NCI-H2107 treated with DMSO at 0.1 percent for 48 hours (cell line): ENCODE measurements around the gene OR1D2.
"Not testable (repeated sequence)": the region's sequence is repeated elsewhere in the genome, so short reads cannot be mapped to it uniquely, and the experiment has no call there.

ENCODE experiments used
- DNase-seq: peaks from one replicate; lab custom pipeline; 2025; ENCODE audit not compliant: unreplicated experiment; lab: John Stamatoyannopoulos, UW

Gene OR1D2, protein sequence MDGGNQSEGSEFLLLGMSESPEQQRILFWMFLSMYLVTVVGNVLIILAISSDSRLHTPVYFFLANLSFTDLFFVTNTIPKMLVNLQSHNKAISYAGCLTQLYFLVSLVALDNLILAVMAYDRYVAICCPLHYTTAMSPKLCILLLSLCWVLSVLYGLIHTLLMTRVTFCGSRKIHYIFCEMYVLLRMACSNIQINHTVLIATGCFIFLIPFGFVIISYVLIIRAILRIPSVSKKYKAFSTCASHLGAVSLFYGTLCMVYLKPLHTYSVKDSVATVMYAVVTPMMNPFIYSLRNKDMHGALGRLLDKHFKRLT

DNA sequence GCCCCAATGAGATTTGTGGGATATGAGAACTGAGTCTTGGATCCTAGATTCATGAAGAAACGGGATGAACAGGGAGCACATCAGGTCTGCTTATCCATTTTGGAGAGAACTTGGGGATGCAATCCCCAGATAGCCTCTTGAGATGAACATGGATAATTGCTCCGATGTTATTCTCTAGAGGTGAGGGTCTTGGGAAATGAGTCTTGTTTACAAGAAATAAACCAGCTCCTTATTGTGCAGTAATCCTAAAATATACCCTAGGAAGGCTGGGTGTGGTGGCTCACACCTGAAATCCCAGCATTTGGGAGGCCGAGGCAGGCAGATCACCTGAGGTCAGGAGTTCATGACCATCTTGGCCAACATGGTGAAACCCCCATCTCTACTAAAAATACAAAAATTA, at the start of gene OR1D2:
Gene OR1D2 (minus strand): TSS at position 101 of the 400 bp plus-strand sequence. CDS start 11,426 bp downstream, outside the sequence.
- DNase-seq: no peak

DNA sequence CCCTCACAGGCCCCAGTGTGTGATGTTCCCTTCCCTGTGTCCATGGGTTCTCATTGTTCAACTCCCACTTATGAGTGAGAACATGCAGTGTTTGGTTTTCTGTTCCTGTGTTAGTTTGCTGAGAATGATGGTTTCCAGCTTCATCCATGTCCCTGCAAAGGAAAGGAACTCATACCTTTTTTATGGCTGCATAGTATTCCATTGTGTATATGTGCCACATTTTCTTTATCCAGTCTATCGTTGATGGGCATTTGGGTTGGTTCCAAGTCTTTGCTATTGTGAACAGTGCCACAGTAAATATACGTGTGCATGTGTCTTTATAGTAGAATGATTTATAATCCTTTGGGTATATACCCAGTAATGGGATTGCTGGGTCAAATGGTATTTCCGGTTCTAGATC, 33.3 kb upstream of the OR1D2 start:
- DNase-seq: not testable (repeated sequence)

DNA sequence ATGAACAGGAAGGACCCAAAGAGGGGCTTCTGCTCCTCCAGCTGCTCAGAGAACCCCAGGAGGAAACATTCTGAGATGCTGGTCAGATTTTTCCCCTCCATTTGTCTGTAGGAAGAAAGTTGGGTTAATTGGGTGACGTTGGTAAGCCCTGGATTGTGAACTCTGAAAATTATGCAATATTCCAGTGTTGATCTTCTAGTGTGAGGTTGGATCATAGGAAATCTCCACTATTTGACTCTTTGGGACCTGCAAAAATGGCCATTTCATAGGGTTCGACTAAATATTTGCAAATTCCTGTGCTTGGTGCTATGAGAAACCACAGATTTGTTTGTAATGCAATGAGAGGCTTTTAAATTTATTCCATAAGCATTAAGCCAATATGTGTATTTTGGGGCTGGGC, 23.2 kb upstream of the OR1D2 start, which contains the start of gene OR1G1:
Gene OR1G1 (minus strand): TSS at position 101 of the 400 bp plus-strand sequence. CDS start 0 bp downstream, at position 101.
- DNase-seq: no peak

DNA sequence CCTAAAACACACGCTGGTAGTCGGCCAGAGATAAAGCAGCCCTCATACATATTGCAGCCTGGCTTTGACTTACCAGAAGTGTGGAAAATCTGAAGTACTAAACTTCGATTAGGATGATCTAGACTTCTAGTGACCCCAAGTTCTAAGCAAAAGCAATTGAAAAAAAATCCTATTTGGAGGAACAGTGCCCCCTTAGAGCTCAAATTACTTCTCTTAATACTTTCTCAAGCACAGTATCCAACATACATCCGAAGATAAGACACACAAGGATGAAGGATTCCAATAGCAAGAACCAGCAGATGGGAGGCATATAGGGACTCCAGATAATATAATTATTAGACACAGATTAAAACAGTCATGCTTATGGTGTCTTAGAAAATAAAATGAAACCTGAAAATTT, 30.4 kb downstream of the OR1D2 start:
- DNase-seq: not testable (repeated sequence)

DNA sequence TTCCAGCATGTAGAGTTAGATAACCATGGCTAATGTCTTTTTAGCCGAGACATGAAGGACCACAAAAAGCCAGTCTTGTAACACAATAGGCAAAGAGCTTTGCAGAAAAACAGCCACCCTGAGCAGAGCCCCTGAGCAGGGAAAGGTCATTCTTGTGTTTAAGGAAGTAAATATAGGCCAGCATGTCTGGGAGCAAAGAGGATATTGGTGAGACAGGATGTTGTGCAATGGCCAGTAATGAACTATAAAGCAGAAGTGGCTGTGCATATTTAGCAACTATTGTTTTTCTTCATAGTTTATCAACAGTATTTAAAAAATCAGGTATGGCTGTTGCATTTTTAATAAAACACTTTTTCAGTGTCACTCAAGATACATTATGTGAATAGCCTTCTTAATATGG, 39.0 kb downstream of the OR1D2 start:
- DNase-seq: not testable (repeated sequence)

DNA sequence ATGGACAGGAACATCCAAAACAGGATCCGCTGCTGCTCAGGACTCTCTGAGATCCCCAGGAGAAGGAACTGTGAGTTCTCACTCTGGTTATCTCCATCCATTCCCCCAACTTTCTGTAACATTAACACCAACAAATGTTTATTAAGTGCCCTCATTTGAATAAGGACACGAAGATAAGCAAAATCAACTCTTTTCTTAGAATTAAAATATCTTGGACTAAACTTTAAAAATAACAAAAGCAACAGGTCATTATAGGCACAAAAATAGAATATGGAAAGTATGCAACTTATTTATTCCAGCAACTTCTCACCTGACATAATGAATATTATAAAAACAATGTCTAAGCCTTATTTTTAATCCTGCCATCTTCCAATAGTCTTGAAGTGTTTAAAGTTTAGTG, 40.7 kb downstream of the OR1D2 start, which contains the start of gene OR1D5:
Gene OR1D5 (minus strand): TSS at position 101 of the 400 bp plus-strand sequence. CDS start 0 bp downstream, at position 101.
- DNase-seq: not testable (repeated sequence)

DNA sequence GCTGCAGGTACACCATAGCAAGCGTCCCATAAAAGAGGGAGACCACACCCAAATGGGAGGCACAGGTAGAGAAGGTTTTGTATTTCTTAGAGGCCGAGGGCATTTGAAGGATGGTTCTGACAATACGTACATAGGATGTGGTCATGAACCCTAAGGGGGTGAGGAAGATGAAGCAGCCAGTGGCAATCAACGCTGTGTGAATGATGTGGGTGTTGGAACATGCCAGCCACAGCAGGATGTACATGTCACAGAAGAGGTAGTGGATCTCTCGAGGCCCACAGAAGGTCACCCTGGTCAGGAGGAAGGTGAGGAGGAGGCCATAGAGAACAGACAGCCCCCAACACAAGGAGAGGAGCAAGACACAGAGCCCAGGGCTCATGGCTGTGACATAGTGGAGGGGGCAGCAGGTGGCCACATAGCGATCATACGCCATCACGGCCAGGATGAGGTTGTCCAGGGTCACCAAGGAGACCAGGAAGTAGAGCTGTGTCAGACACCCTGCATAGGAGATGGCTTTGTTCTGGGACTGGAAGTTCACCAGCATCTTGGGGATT, 41.3 kb downstream of the OR1D2 start:
- not testable (repeated sequence) for DNase-seq

DNA sequence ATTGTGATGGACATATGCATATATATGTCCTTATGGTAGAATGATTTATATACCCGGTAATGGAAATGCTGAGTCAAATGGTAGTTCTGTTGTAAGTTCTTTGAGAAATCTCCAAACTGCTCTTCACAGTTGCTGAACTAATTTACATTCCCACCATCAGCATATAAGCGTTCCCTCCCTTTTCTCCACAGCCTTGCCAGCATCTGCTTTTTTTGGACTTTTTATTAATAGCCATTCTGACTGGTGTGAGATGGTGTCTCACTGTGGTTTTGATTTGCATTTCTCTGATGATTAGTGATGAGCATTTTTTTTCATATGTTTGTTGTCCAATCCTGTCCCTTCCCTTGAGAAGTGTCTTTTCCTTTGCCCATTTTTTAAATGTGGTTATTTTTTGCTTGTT, 49.4 kb downstream of the OR1D2 start:
- DNase-seq: not testable (repeated sequence)

DNA sequence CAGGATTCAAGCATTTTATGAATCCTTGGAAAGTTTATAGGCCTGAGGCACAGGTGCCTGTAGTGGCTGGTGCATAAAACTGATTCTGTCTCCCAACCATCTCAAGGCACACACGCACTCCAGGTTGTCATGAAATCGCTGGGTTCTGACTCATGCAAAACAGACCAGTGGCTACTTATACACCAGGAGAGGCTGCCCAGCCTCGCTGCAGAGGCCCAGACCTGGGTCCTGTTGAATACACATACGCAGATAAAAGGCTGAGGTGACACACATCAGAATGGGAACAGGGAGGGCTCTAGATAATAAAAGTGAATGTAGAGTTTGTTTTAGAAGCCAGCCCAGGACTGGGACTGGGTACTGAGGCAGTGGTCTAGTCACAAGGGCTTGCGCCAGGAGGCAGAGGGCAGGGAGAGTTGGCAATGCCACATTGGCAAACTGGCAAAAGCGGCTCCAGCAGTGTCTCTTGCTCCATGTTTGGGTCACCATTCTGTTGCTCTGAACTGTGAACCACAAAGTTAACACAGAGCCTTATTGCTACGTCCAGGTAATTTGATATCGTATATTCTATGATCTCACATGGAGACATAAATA, 54.4 kb downstream of the OR1D2 start:
- DNase-seq: no peak

DNA sequence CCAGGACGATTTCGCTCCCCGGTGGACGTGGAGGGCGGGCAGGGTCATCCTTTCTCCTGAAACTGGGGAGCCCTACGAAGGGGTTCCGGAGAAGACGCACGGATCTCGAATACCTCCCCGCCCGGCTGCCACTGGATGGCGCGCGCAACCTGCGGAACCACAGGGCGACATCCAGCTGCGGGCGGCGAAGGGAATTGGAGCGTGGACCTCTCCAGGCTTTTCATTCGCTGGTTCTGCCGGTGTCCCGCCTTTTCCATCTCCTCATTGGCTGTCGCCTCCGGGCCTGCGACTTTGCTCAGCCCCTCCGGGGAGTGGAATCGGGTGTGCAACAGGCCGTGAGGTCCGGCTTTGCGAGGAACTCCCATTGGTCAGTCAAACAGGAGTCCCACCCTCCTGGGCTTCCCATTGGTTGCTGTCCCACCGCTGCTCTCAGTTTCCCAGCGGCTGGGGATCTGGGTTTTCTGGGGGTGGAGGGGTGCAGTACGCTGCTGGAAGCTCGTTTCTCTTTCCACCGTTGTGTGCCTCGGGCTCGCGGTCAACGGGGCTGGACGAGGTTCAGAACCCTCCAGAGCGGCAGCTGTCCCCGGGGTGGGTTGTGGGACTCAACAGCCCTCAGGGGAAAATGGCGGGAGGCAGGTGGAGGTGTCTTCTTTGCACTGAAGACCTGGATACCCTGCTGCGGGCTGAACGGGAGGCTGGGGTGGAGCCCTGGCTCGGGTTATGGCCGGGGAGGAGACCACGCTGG, 55.3 kb downstream of the OR1D2 start:
- DNase-seq: peak; percentile 70

DNA sequence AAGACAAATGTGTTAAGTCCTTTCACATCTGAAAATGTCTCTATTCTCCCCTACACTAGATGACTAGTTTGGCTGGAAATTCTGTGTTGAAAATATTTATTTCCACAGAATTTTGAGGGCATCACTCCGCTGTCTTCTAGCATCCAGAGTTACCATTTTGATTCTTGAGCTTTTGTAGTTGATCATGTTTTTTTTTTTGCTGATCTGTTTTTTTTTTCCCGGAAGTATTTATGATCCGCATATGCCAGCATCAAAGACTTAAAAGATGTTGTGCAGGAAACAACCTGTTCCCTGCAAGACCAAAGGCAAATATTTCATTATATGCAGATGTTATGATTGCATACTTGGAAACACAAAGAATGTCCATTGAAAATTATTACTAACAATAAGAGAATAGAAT, 57.5 kb downstream of the OR1D2 start:
- no peak for DNase-seq

DNA sequence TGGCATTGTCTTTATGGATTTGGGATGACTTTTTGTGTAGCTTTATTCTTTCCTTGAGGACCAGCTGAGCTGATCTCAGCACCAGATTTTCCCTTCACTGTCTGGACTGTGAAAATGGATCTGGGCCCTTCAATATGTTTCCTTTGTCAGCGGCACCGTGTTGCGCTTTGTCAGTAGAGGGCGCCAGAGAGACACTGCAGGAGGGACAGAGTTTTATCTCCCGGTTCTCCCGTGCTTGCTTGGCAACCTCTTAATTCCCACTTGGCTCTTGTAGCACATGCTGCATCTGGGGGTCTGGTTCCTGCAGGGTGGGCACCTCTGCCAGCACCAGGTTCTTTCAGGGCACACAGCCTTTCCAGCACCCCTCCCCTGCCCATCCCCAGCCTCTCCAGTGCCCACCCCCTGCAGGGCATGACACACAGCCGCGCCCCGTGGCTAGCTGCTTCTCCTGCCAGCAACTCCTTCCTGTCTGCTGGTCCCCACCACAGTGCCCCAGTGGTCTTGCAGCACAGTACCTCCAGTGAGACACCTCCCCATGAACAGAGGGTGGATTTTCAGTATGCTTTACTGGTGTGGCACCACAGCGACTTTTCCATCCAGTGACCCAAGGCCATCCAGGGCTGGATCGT, 60.4 kb downstream of the OR1D2 start:
- no peak for DNase-seq

DNA sequence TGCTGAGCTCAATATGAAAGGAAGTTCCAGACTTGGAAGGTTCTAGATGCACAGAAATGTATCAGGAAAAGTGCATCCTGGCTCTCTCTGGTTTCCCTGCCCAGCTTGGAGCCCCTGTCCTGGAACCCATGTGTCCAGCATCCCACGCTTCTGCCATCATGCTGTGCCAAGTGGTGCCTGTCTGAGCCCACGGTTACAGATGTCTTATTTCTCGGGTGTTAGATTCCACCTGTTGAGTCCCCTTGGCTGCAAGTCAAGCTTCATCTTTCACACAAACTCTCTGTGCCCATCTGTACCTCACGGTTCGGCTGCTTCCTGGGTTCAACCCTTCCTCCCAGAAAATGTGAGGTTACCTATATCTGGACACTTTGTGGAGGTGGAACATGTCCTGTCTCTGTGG, 63.3 kb downstream of the OR1D2 start:
- no peak for DNase-seq

DNA sequence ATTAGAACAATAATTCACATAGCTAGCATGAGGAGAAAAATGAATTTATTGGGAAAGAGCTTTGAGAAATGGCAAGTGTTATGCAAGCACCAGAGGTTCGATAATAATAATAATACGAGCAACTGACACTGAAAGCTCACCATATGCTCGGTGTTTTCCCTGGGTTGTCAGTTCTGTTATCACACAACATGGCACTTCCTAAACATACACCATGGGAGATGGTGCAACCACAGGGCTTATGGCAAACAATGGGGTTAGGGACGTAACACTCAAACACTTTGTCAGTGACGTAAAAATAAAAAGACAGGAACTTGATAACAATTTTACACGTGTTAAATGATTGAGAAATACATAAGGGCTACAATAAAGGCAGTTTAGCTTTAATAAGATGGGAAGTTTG, 64.5 kb downstream of the OR1D2 start:
- DNase-seq: no peak

DNA sequence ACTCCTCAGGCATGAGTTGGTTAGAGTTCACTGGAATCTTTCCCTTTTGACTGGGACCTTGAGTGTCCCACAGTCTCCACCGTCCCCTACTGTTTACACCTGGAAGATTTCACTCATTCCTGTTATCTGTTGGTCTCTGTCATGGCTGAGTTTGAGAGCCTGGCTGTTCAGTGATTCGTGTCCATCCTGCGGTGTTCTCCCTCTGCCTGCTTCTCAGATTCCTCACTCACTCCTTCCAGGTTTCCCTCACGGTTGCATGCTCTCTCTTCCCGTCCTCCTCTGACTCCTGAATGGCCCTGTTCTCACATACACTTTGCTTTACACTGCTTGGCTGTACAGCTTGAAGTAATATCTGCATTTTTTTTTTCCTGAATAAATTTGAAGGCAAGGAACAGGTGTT, 65.3 kb downstream of the OR1D2 start:
- no peak for DNase-seq
